ENCODE measurements around the gene SMYD2. TPM values are rescaled to one million over a fixed set of nuclear protein-coding genes. Genes with fewer than 3 reads are reported as not detected.

Gene SMYD2
- total RNA-seq, 2 experiments from 2014 or later, result 20.8 to 26.5 TPM

DNA sequence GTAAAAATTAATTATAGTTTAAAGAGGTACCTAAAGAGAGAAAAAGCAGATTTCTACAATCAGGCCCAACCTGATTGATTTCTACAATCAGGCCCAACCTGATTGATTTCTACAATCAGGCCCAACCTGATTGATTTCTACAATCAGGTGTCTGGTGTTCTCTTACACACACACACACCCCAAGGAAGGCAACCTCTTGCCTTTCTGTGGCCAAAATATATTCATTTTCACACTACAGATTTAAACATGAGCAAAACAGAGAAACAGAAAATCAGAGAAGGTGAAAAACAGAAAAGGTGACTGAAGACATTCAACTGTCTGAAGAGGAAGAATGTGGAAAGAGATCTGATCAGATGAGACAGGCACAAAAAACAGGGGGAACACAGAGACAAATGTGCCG, 104.5 kb downstream of the SMYD2 start:
- ChIA-PET POLR2A (interaction anchor here (0.6 kb wide), 1 partner anchor 26 kb away, joined by 3 read pairs; no protein-coding TSS in a partner anchor), CTCF (ENCODE audit: unreplicated experiment) (no interaction called here)
- Histone ChIP-seq H3K9me2 (ENCODE audit: insufficient read depth, low read length) (no peaks in the 10 kb centered on the region), H3K4me3 (ENCODE audit: low read depth, low read length, poor library complexity, severe bottlenecking) (no peak overlapping the region), H3K9me3 (ENCODE audit: low read length) (no peaks in the 10 kb centered on the region), H3K4me1 (ENCODE audit: insufficient read depth, low read length, poor library complexity, severe bottlenecking) (no peaks in the 10 kb centered on the region), H2AFZ (ENCODE audit: low read length) (no peak overlapping the region), H3K27ac (ENCODE audit: low read depth, low read length, poor library complexity, severe bottlenecking) (no peak overlapping the region), H3K4me2 (ENCODE audit: low read length) (no peak overlapping the region), H3K79me2 (ENCODE audit: insufficient read depth, low read depth, low read length) (no peaks in the 10 kb centered on the region), H4K20me1 (ENCODE audit: insufficient read depth, low read length) (no peaks in the 10 kb centered on the region), H3K36me3 (ENCODE audit: insufficient read depth, low read length) (no peaks in the 10 kb centered on the region)
- intact Hi-C loops (cut with micrococcal nuclease; ENCODE audit: unreplicated experiment), result no loop called here
- no peak for TF ChIP-seq EZH2phosphoT487 (IDR thresholded peaks at IDR 0.05; ENCODE audit: borderline replicate concordance, low read depth, low read length)
- no peak for DNase-seq (ENCODE audit: low spot score)
- BruUV-seq (replicated peaks), result no TSS peak

DNA sequence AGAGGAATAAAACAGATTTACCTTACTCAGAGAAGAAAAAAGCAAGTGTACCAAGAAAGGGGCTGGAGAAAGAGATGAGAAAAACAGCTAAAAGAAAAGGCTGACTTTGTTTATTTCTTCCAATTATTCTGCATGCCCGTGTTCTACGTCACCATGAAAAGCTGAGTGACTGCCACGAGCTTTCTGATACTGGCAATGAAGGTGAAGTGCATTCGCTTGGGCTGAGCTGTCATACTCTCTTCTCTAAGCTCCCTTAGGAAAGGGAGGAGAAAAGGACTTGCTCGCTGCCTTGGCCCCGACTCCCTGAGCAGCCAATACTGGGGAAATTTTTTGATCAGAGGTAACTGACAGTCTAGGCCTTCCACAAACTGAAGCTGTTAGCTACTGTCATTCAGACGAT, 105.4 kb downstream of the SMYD2 start:
- Histone ChIP-seq H3K4me3 (ENCODE audit: low read depth, low read length, poor library complexity, severe bottlenecking) (no peak overlapping the region), H3K79me2 (ENCODE audit: insufficient read depth, low read depth, low read length) (no peaks in the 10 kb centered on the region), H4K20me1 (ENCODE audit: insufficient read depth, low read length) (no peaks in the 10 kb centered on the region), H2AFZ (ENCODE audit: low read length) (no peak overlapping the region), H3K36me3 (ENCODE audit: insufficient read depth, low read length) (no peaks in the 10 kb centered on the region), H3K4me2 (ENCODE audit: low read length) (no peak overlapping the region), H3K27ac (ENCODE audit: low read depth, low read length, poor library complexity, severe bottlenecking) (no peak overlapping the region), H3K9me3 (ENCODE audit: low read length) (no peaks in the 10 kb centered on the region), H3K9me2 (ENCODE audit: insufficient read depth, low read length) (no peaks in the 10 kb centered on the region), H3K4me1 (ENCODE audit: insufficient read depth, low read length, poor library complexity, severe bottlenecking) (no peaks in the 10 kb centered on the region)
- CTCF ChIA-PET (ENCODE audit: unreplicated experiment), result no interaction called here
- intact Hi-C loops (cut with micrococcal nuclease; ENCODE audit: unreplicated experiment), result no loop called here
- TF ChIP-seq, protein P1, sequence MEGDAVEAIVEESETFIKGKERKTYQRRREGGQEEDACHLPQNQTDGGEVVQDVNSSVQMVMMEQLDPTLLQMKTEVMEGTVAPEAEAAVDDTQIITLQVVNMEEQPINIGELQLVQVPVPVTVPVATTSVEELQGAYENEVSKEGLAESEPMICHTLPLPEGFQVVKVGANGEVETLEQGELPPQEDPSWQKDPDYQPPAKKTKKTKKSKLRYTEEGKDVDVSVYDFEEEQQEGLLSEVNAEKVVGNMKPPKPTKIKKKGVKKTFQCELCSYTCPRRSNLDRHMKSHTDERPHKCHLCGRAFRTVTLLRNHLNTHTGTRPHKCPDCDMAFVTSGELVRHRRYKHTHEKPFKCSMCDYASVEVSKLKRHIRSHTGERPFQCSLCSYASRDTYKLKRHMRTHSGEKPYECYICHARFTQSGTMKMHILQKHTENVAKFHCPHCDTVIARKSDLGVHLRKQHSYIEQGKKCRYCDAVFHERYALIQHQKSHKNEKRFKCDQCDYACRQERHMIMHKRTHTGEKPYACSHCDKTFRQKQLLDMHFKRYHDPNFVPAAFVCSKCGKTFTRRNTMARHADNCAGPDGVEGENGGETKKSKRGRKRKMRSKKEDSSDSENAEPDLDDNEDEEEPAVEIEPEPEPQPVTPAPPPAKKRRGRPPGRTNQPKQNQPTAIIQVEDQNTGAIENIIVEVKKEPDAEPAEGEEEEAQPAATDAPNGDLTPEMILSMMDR (conservative IDR thresholded peaks at IDR 0.05; ENCODE audit: low read length), result no peak
- POLR2A ChIA-PET, result interaction anchor here (0.5 to 0.6 kb wide), 2 partner anchors 40 to 1168 kb away, joined by 4 to 5 read pairs; no protein-coding TSS in a partner anchor
- no peak for DNase-seq (ENCODE audit: low spot score)
- BruUV-seq (replicated peaks), result no TSS peak

Measured in OCI-LY7 (cell line).